Mesendoderm (in vitro differentiated cells): Measurements from ENCODE around the gene ENAH. TPM values are rescaled to one million over a fixed set of nuclear protein-coding genes. Genes with fewer than 3 reads are reported as not detected.
"Not testable (repeated sequence)": the region's sequence is repeated elsewhere in the genome, so short reads cannot be mapped to it uniquely, and the experiment has no call there.

Source experiments
- DNase-seq: peaks from one replicate; pipeline ENCODE4 v3.0.0; 2013
- H2AK5ac ChIP-seq: 2 replicates; pipeline ENCODE4 v1.6.1; 2013; ENCODE audit warnings: low read length, inconsistent platforms
- H2BK120ac ChIP-seq: 2 replicates; pipeline ENCODE4 v1.6.1; 2013; ENCODE audit warnings: low read depth, mild to moderate bottlenecking, low read length, moderate library complexity, mixed read lengths
- H2BK15ac ChIP-seq: replicated peaks from 2 replicates; pipeline ENCODE4 v1.6.1; 2013; ENCODE audit warnings: low read depth, mild to moderate bottlenecking, moderate library complexity
- H2BK5ac ChIP-seq: 2 replicates; pipeline ENCODE4 v1.6.1; 2013; ENCODE audit warnings: low read length, inconsistent platforms
- H3K18ac ChIP-seq: 2 replicates; pipeline ENCODE4 v1.6.1; 2013; ENCODE audit warnings: mild to moderate bottlenecking, low read length, mixed read lengths
- H3K23ac ChIP-seq: one replicate; pipeline ENCODE4 v1.6.1; 2013; ENCODE audit warnings: low read length
- H3K27ac ChIP-seq: 2 replicates; pipeline ENCODE4 v1.5.1; 2013; ENCODE audit warnings: low read depth, mild to moderate bottlenecking, inconsistent platforms, low read length, moderate library complexity
- H3K27me3 ChIP-seq: 2 replicates; pipeline ENCODE4 v1.6.1; 2013; ENCODE audit warnings: low read length, control low read depth, mild to moderate bottlenecking, inconsistent platforms; ENCODE audit not compliant: insufficient read depth, poor library complexity
- H3K36me3 ChIP-seq: 2 replicates; pipeline ENCODE4 v1.6.1; 2013; ENCODE audit warnings: low read length, inconsistent platforms; ENCODE audit not compliant: control insufficient read depth, insufficient read depth
- H3K4ac ChIP-seq: one replicate; pipeline ENCODE4 v1.6.1; 2013; ENCODE audit warnings: low read depth, mild to moderate bottlenecking, low read length, moderate library complexity
- H3K4me1 ChIP-seq: 2 replicates; pipeline ENCODE4 v1.6.1; 2013; ENCODE audit warnings: low read depth, low read length, inconsistent platforms; ENCODE audit not compliant: control insufficient read depth
- H3K4me2 ChIP-seq: 2 replicates; pipeline ENCODE4 v1.6.1; 2013; ENCODE audit warnings: low read length
- H3K4me3 ChIP-seq: 2 replicates; pipeline ENCODE4 v1.5.1; 2013; ENCODE audit warnings: mild to moderate bottlenecking, low read length
- H3K56ac ChIP-seq: one replicate; pipeline ENCODE4 v1.6.1; 2013; ENCODE audit warnings: low read length
- H3K79me1 ChIP-seq: 2 replicates; pipeline ENCODE4 v1.6.1; 2013; ENCODE audit warnings: low read length, inconsistent platforms
- H3K79me2 ChIP-seq: 2 replicates; pipeline ENCODE4 v1.6.1; 2013; ENCODE audit warnings: mild to moderate bottlenecking, low read length; ENCODE audit not compliant: control insufficient read depth, insufficient read depth
- H3K9ac ChIP-seq: 2 replicates; pipeline ENCODE4 v1.6.1; 2013; ENCODE audit warnings: low read length, inconsistent platforms
- H4K5ac ChIP-seq: one replicate; pipeline ENCODE4 v1.6.1; 2013; ENCODE audit warnings: low read length
- H4K8ac ChIP-seq: one replicate; pipeline ENCODE4 v1.6.1; 2013; ENCODE audit warnings: low read depth, mild to moderate bottlenecking, control low read depth, low read length, moderate library complexity
- WGBS: extraction: QIAGEN DNeasy Blood & Tissue Kit; methylation state at CpG from one replicate; pipeline ENCODE4 v1.1.7; 2013; ENCODE audit warnings: low lambda C conversion rate, missing lambda C conversion rate; ENCODE audit not compliant: insufficient coverage; ENCODE audit errors: extremely low coverage; 5-methylcytosine and 5-hydroxymethylcytosine counted together
- polyA plus RNA-seq, 2 experiments: library from polyadenylated mRNA; stranded (reverse); fragments of 200-250 nt; gene quantifications; one replicate each; pipeline ENCODE4 v1.2.3, GENCODE V29; 2013

Gene ENAH
- 217 TPM for polyA plus RNA-seq (2013, experiment 1 of 2)
- 221 TPM for polyA plus RNA-seq (2013, experiment 2 of 2)

DNA sequence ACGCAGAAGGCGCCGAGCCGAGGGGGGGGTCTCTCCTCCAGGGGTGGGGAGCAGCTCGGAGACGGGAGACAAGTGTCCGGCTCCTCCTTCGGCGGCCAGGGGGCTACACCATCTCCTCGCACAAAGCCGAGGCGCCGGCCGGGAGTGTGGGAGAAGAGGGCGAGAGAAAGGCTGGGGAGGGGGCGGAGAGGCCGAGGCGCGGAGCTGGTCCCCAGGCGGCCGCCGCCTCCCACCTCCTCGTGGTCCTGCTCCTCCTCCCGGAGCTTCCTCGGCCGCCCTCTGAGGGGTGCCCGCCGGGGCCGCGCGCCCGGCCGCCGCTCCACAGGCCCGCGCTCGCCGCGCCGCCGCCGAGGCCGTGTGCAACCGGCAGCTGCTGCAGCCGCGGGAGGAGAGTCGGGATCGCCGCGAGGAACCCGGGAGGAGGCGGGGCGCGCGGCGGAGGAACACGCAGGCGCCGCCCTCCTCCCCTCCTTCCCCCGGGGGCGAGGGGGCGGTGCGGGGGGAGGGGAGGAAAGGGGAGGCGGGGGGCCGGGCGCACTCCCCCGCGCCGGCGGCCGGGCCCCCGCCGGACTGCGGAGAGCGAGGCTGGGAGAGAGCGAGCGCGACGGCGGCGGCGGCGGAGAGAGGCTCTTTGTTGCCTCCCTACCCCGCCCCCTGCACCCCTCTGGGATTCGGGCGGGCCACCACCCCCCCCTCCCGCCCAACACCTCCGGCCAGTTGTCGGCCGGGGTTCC, at the start of gene ENAH:
Gene ENAH, minus strand, starts transcription at position 395 of the 734 bp plus-strand sequence. CDS start 433 bp downstream, outside the sequence.
- H3K56ac ChIP-seq: peak within 1 kb of the TSS; percentile 96
- H3K27ac ChIP-seq: peak within 1 kb of the TSS; percentile 95
- peaks cover 35% of the 10 kb centered on the region for H3K79me2 ChIP-seq
- no peaks in the 10 kb centered on the region for H3K27me3 ChIP-seq
- no peak within 1 kb of the TSS for H4K8ac ChIP-seq
- H3K18ac ChIP-seq: peak within 1 kb of the TSS; percentile 97
- H3K4me1 ChIP-seq: peaks cover 3% of the 10 kb centered on the region
- H3K4ac ChIP-seq: peak within 1 kb of the TSS; percentile 90
- peak within 1 kb of the TSS; percentile 88 for H2BK5ac ChIP-seq
- no peaks in the 10 kb centered on the region for H3K79me1 ChIP-seq
- H3K9ac ChIP-seq: peak within 1 kb of the TSS; percentile 97
- H3K4me2 ChIP-seq: peak within 1 kb of the TSS; percentile 92
- no peak within 1 kb of the TSS for H2AK5ac ChIP-seq
- H3K4me3 ChIP-seq: peak within 1 kb of the TSS; percentile 98
- WGBS: no CpG with 5 or more reads among the region's 90 CpGs
- H2BK15ac ChIP-seq: no peak within 1 kb of the TSS
- peak; percentile 83 for DNase-seq
- H2BK120ac ChIP-seq: peak within 1 kb of the TSS; percentile 83
- H3K23ac ChIP-seq: peak within 1 kb of the TSS; percentile 15
- H4K5ac ChIP-seq: no peak within 1 kb of the TSS
- no peaks in the 10 kb centered on the region for H3K36me3 ChIP-seq

DNA sequence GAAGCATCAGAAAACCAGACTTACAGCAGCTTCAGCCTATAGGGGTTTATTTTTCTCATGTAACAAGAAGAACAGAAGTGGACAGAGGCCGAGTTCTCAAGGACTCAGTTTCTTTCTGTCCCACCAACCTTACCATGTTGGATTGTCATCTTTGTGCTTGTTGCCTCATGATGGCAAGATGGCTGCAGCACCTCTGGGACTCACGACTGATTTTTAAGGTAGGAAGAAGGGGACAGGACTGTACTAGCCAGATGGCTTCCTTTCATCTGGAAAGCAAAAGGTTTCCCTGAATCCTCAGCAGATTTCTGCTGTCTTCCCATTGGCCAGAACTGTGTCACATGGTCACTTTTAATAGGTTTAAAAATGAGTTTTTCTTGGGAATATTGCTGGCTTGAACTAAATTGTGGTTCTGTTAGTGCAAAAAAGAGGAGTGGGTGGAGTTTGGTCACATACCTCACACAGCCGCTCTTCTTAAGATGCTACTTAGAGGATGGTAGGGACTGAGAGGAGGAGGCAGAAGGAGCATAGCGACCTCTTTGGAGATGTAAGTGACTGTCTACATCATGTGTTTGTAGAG, 48.1 kb upstream of the ENAH start:
- H3K27ac ChIP-seq: no peak overlapping the region
- no peak overlapping the region for H3K4me2 ChIP-seq
- H3K36me3 ChIP-seq: no peaks in the 10 kb centered on the region
- H4K5ac ChIP-seq: no peak overlapping the region
- H4K8ac ChIP-seq: no peak overlapping the region
- H2BK120ac ChIP-seq: no peak overlapping the region
- H3K56ac ChIP-seq: no peak overlapping the region
- no peak overlapping the region for H2BK5ac ChIP-seq
- no peak overlapping the region for H3K23ac ChIP-seq
- no peaks in the 10 kb centered on the region for H3K79me1 ChIP-seq
- no peak overlapping the region for H3K9ac ChIP-seq
- H2AK5ac ChIP-seq: no peak overlapping the region
- H3K79me2 ChIP-seq: no peaks in the 10 kb centered on the region
- H3K4me1 ChIP-seq: no peaks in the 10 kb centered on the region
- no peaks in the 10 kb centered on the region for H3K27me3 ChIP-seq
- H3K4me3 ChIP-seq: no peak overlapping the region
- WGBS: no CpG with 5 or more reads among the region's 4 CpGs
- H3K4ac ChIP-seq: no peak overlapping the region
- no peak for DNase-seq
- H2BK15ac ChIP-seq: no peak overlapping the region
- no peak overlapping the region for H3K18ac ChIP-seq

DNA sequence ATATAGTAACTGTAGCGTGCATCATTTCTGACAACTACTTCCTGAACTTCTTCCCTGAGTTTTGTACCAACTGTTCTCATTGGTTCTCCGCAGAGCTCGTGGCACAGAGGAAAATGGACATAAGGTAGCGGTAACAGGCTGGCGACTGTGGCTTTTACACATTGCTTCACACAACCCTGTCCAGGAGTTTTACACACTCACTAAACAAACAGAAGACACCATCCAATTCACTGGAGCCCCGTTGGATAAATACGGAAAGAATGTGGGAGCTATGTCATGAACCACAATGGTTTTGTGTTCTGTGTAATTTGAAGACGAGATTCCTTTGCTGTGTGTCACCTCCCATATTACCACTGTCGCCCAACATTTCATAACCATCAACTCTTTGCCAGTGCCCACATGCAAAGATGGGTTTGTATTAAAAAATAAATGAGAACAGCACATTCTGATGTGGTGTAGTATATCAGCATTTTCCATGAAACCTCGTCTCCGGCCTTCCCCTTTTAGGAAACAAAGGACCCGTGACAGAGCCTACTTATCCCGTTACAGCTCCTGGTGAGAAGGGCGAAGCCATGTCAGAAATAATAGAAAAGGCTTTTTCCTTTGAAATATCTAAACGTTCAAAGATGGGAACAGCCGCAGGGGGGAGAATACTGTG, 47.4 kb upstream of the ENAH start:
- no CpG with 5 or more reads among the region's 16 CpGs for WGBS
- no peak overlapping the region for H2BK120ac ChIP-seq
- no peak overlapping the region for H4K5ac ChIP-seq
- no peaks in the 10 kb centered on the region for H3K79me1 ChIP-seq
- H3K56ac ChIP-seq: no peak overlapping the region
- H2BK5ac ChIP-seq: no peak overlapping the region
- no peak overlapping the region for H3K4me3 ChIP-seq
- H4K8ac ChIP-seq: no peak overlapping the region
- no peak overlapping the region for H3K18ac ChIP-seq
- no peaks in the 10 kb centered on the region for H3K4me1 ChIP-seq
- DNase-seq: peak; percentile 16
- no peak overlapping the region for H2AK5ac ChIP-seq
- no peak overlapping the region for H3K27ac ChIP-seq
- no peaks in the 10 kb centered on the region for H3K27me3 ChIP-seq
- no peaks in the 10 kb centered on the region for H3K79me2 ChIP-seq
- no peak overlapping the region for H2BK15ac ChIP-seq
- H3K4me2 ChIP-seq: no peak overlapping the region
- H3K9ac ChIP-seq: no peak overlapping the region
- no peak overlapping the region for H3K4ac ChIP-seq
- no peaks in the 10 kb centered on the region for H3K36me3 ChIP-seq
- H3K23ac ChIP-seq: no peak overlapping the region

DNA sequence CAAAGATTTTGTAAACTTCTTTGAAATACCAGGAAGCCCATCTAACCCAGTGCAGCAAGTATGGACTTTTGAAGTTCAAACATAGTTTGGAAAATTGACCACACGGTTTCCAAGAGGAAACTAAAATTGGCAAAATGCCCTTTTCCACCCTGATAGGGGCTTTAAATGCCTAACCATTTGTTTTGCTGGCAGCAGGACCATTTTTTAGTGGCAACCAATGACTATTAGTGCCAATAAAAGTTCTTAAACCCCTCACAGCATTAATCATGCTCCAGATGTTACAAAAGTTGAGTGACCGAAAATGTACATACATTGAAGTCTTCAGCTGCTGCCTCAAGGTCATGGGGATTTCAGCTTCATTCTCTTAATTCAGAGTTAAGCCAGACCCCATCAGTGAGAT, 46.4 kb upstream of the ENAH start:
- no peak overlapping the region for H3K4me2 ChIP-seq
- H4K5ac ChIP-seq: no peak overlapping the region
- H3K27me3 ChIP-seq: no peaks in the 10 kb centered on the region
- H3K36me3 ChIP-seq: no peaks in the 10 kb centered on the region
- no peaks in the 10 kb centered on the region for H3K4me1 ChIP-seq
- no peak overlapping the region for H3K4ac ChIP-seq
- H3K18ac ChIP-seq: no peak overlapping the region
- no peak overlapping the region for H2BK15ac ChIP-seq
- H3K79me1 ChIP-seq: no peaks in the 10 kb centered on the region
- H3K9ac ChIP-seq: no peak overlapping the region
- no peaks in the 10 kb centered on the region for H3K79me2 ChIP-seq
- H2BK120ac ChIP-seq: no peak overlapping the region
- no peak overlapping the region for H3K23ac ChIP-seq
- no CpG with 5 or more reads among the region's 2 CpGs for WGBS
- DNase-seq: no peak
- peak overlapping the region; percentile 39 for H4K8ac ChIP-seq
- H2AK5ac ChIP-seq: no peak overlapping the region
- H3K4me3 ChIP-seq: no peak overlapping the region
- H3K27ac ChIP-seq: no peak overlapping the region
- H3K56ac ChIP-seq: no peak overlapping the region
- H2BK5ac ChIP-seq: no peak overlapping the region

DNA sequence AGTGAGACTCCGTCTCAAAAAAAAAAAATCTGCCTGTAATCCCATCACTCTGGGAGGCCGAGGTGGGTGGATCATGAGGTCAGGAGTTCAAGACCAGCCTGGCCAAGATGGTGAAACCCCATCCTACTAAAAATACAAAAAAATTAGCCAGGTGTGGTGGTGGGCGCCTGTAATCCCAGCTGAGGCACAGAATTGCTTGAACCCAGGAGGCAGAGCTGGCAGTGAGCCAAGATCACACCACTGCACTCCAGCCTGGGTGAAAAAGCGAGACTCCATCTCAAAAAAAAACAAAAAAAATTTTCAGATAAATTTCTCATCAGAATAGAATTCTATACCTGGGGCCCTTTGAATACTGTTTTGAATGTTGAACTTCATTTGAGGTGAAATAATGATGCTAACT, 45.3 kb upstream of the ENAH start:
- not testable (repeated sequence) for H4K8ac ChIP-seq

More for the DNA sequence above, 45.3 kb upstream of the ENAH start:
- H3K27me3 ChIP-seq, H3K79me2 ChIP-seq, H3K27ac ChIP-seq, H3K4me2 ChIP-seq, H3K4me3 ChIP-seq, H2BK5ac ChIP-seq, H3K4ac ChIP-seq, H2BK15ac ChIP-seq, H2BK120ac ChIP-seq, H4K5ac ChIP-seq, H3K4me1 ChIP-seq, H3K79me1 ChIP-seq, H3K9ac ChIP-seq, H3K56ac ChIP-seq, H3K18ac ChIP-seq, H3K36me3 ChIP-seq, H3K23ac ChIP-seq, DNase-seq, H2AK5ac ChIP-seq: not testable (repeated sequence)
- WGBS: no CpG with 5 or more reads among the region's 4 CpGs
